Esophagus muscularis mucosa (tissue), 4 donors: Measurements from ENCODE around the gene KLK1. TPM values are rescaled to one million over a fixed set of nuclear protein-coding genes. Genes with fewer than 3 reads are reported as not detected.

ENCODE experiments used
- DNase-seq: peaks from one replicate; pipeline ENCODE4 v3.0.0-alpha.2; 2017; ENCODE audit errors: extremely low spot score
- H3K27ac ChIP-seq, 4 donors: fragments of 200-600 bp; sonication (generic); replicated peaks in 1 of 4; 1 replicate in 3 of 4; 2 replicates in 1 of 4; pipeline ENCODE4 v1.5.1; 2016 to 2019; ENCODE audit warnings: mild to moderate bottlenecking in 1 of 4
- H3K27me3 ChIP-seq, 4 donors: fragments of 200-600 bp; sonication (generic); one replicate each; pipeline versions ENCODE4 v1.5.1 to v1.6.0; 2016 to 2019
- H3K36me3 ChIP-seq, 4 donors: fragments of 200-600 bp; sonication (generic); one replicate each; pipeline ENCODE4 v1.5.1; 2016 to 2019
- H3K4me1 ChIP-seq, 4 donors: fragments of 200-600 bp; sonication (generic); one replicate each; pipeline ENCODE4 v1.5.1; 2016 to 2019
- H3K4me3 ChIP-seq, 4 donors: fragments of 200-600 bp; sonication (generic); 1 replicate in 2 of 4; 2 replicates in 2 of 4; pipeline ENCODE4 v1.5.1; 2016 to 2019; ENCODE audit warnings: mild to moderate bottlenecking in 4 of 4, moderate library complexity in 1 of 4
- H3K9me3 ChIP-seq, 4 donors: fragments of 200-600 bp; sonication (generic); 1 replicate in 3 of 4; 2 replicates in 1 of 4; pipeline ENCODE4 v1.5.1; 2016 to 2019
- CTCF ChIP-seq, 3 experiments: fragments of 200-600 bp in 2 of 3; fragments of 450-650 bp in 1 of 3; sonication (generic) in 2 of 3; IDR thresholded peaks; one replicate each; pipeline ENCODE4 v1.5.1; 2017 to 2019; ENCODE audit warnings: antibody characterized with exemption in 3 of 3, mild to moderate bottlenecking in 2 of 3, moderate library complexity in 1 of 3
- EP300 ChIP-seq: sonication (generic); formaldehyde crosslinking; IDR thresholded peaks from one replicate; pipeline ENCODE4 v1.6.1; 2017; ENCODE audit warnings: antibody characterized with exemption
- POLR2A ChIP-seq: fragments of 450-650 bp; IDR thresholded peaks from one replicate; pipeline ENCODE4 v1.6.1; 2017; ENCODE audit warnings: antibody characterized with exemption, moderate library complexity, mild to moderate bottlenecking, low read depth
- POLR2AphosphoS5 ChIP-seq, 2 donors: sonication (generic); formaldehyde crosslinking; IDR thresholded peaks; one replicate each; pipeline ENCODE4 v1.6.1; 2017; ENCODE audit warnings: antibody characterized with exemption in 2 of 2
- WGBS: methylation state at CpG from one replicate; pipeline ENCODE4 v1.1.5; 2018; 5-methylcytosine and 5-hydroxymethylcytosine counted together
- intact Hi-C: fragments of 100-400 bp; cut with DNase I; formaldehyde crosslinking; loops from one replicate; pipeline ENCODE4 v1.15.1; 2023
- total RNA-seq, 4 donors: library from RNA; depleted of rRNA; stranded (reverse); fragments of >200 nt; gene quantifications; one replicate each; pipeline versions ENCODE4 v1.1.0 to v1.2.1, GENCODE V29; 2016

The KLK1 gene
- total RNA-seq, 4 donors from 2014 or later = not detected

- no peak overlapping the region for H3K27ac ChIP-seq
- no peaks in the 10 kb centered on the region for H3K4me1 ChIP-seq
- intact Hi-C loops = no loop called here
These were observed 26.8 kb downstream of the KLK1 start for GRCh38 chr19:50796634-50797428.

GRCh38 chr19:50796128-50796633, 27.4 kb downstream of the KLK1 start:
- TF ChIP-seq CTCF (IDR thresholded peaks at IDR 0.05) = no peak
- no peak for TF ChIP-seq POLR2AphosphoS5 (IDR thresholded peaks at IDR 0.05)
- no peak for TF ChIP-seq EP300
- TF ChIP-seq POLR2A = no peak
- Histone ChIP-seq H3K36me3 (peaks cover 14 to 54% (median 41%) of the 10 kb centered on the region in 4 donors), H3K9me3 (no peaks in the 10 kb centered on the region), H3K27me3 (peaks cover 0 to 25% (median 0%) of the 10 kb centered on the region in 4 donors), H3K4me3 (no peak overlapping the region), H3K4me1 (no peaks in the 10 kb centered on the region), H3K27ac (no peak overlapping the region)
- 87% methylated on average over 8 of the region's 9 CpGs for WGBS
- DNase-seq = no peak
- intact Hi-C loops = no loop called here

More at GRCh38 chr19:50796634-50797428, 26.8 kb downstream of the KLK1 start:
- WGBS = 83% methylated on average over 4 of the region's 8 CpGs
- DNase-seq = no peak
- TF ChIP-seq POLR2A (no peak), POLR2AphosphoS5 (IDR thresholded peaks at IDR 0.05) (no peak), CTCF (IDR thresholded peaks at IDR 0.05) (no peak), EP300 (no peak)
- no peaks in the 10 kb centered on the region for H3K9me3 ChIP-seq
- H3K36me3 ChIP-seq = peaks cover 17 to 60% (median 46%) of the 10 kb centered on the region in 4 donors
- H3K27me3 ChIP-seq = peaks cover 0 to 18% (median 0%) of the 10 kb centered on the region in 4 donors
- no peak overlapping the region for H3K4me3 ChIP-seq

GRCh38 chr19:50795664-50796073, 27.9 kb downstream of the KLK1 start:
- Histone ChIP-seq H3K9me3 (no peaks in the 10 kb centered on the region), H3K27me3 (peaks cover 0 to 27% (median 0%) of the 10 kb centered on the region in 4 donors), H3K36me3 (peaks cover 11 to 49% (median 36%) of the 10 kb centered on the region in 4 donors), H3K27ac (no peak overlapping the region), H3K4me3 (no peak overlapping the region), H3K4me1 (no peaks in the 10 kb centered on the region)
- no peak for DNase-seq
- TF ChIP-seq CTCF (IDR thresholded peaks at IDR 0.05) (no peak), EP300 (no peak), POLR2A (no peak), POLR2AphosphoS5 (IDR thresholded peaks at IDR 0.05) (no peak)
- WGBS = 81% methylated on average over 4 of the region's 4 CpGs
- intact Hi-C loops = no loop called here

- intact Hi-C loops = no loop called here
- 38% methylated on average over 5 of the region's 18 CpGs for WGBS
- DNase-seq = no peak
- peaks cover 11 to 46% (median 34%) of the 10 kb centered on the region in 4 donors for H3K36me3 ChIP-seq
- H3K4me1 ChIP-seq = no peaks in the 10 kb centered on the region
- H3K27me3 ChIP-seq = peaks cover 0 to 33% (median 0%) of the 10 kb centered on the region in 4 donors
- no peaks in the 10 kb centered on the region for H3K9me3 ChIP-seq
- TF ChIP-seq POLR2A (no peak), POLR2AphosphoS5 (IDR thresholded peaks at IDR 0.05) (no peak), EP300 (no peak), CTCF (IDR thresholded peaks at IDR 0.05) (no peak)
- no peak overlapping the region for H3K4me3 ChIP-seq
- H3K27ac ChIP-seq = no peak overlapping the region
These were observed 28.5 kb downstream of the KLK1 start for GRCh38 chr19:50794876-50795663.
